Breast epithelium (tissue), 4 donors: ENCODE data around the gene PLA2G4D. TPM values are rescaled to one million over a fixed set of nuclear protein-coding genes. Genes with fewer than 3 reads are reported as not detected.
A peak's percentile ranks its signal among the peaks of the same experiment; 100 is the strongest.

Experiments used
- DNase-seq, 2 donors: peaks; one replicate each; pipeline ENCODE4 v3.0.0-alpha.2; 2019; ENCODE audit warnings: low spot score in 2 of 2
- H3K27ac ChIP-seq, 2 donors: fragments of 200-600 bp; sonication (generic) in 1 of 2; one replicate each; pipeline ENCODE4 v1.5.1; 2016 to 2019; ENCODE audit warnings: mild to moderate bottlenecking in 1 of 2
- H3K27me3 ChIP-seq, 2 donors: fragments of 200-600 bp; sonication (generic) in 1 of 2; one replicate each; pipeline versions ENCODE4 v1.5.1 to v1.6.0; 2017 to 2019; ENCODE audit warnings: control low read depth in 1 of 2, mild to moderate bottlenecking in 1 of 2
- H3K36me3 ChIP-seq: fragments of 200-600 bp; one replicate; pipeline ENCODE4 v1.5.1; 2019
- H3K4me1 ChIP-seq, 2 donors: fragments of 200-600 bp; sonication (generic); one replicate each; pipeline ENCODE4 v1.5.1; 2016 to 2019; ENCODE audit warnings: control low read depth in 1 of 2
- H3K4me3 ChIP-seq, 3 donors: fragments of 200-600 bp; sonication (generic); 1 replicate in 2 of 3; 2 replicates in 1 of 3; pipeline ENCODE4 v1.5.1; 2016 to 2019; ENCODE audit warnings: mild to moderate bottlenecking in 3 of 3, moderate library complexity in 2 of 3
- H3K9me3 ChIP-seq, 2 donors: fragments of 200-600 bp; sonication (generic) in 1 of 2; one replicate each; pipeline ENCODE4 v1.5.1; 2016 to 2019; ENCODE audit warnings: control low read depth in 1 of 2
- CTCF ChIP-seq, 3 donors: fragments of 450-650 bp; IDR thresholded peaks; one replicate each; pipeline ENCODE4 v1.5.1; 2016 to 2017; ENCODE audit warnings: antibody characterized with exemption in 3 of 3, mild to moderate bottlenecking in 3 of 3, moderate library complexity in 3 of 3
- POLR2A ChIP-seq: fragments of 450-650 bp; IDR thresholded peaks from one replicate; pipeline ENCODE4 v1.6.1; 2016; ENCODE audit warnings: antibody characterized with exemption, mild to moderate bottlenecking, moderate library complexity
- POLR2AphosphoS5 ChIP-seq, 3 donors: sonication (generic); formaldehyde crosslinking; IDR thresholded peaks; one replicate each; pipeline ENCODE4 v1.6.1; 2017; ENCODE audit warnings: antibody characterized with exemption in 3 of 3
- intact Hi-C: fragments of 100-400 bp; cut with DNase I; formaldehyde crosslinking; loops from one replicate; pipeline ENCODE4 v1.15.1; 2023; ENCODE audit warnings: low total_unique reads
- total RNA-seq, 3 donors: library from RNA; depleted of rRNA; stranded (reverse); fragments of >200 nt; gene quantifications; one replicate each; pipeline ENCODE4 v1.1.0, GENCODE V29; 2016

Gene PLA2G4D
- total RNA-seq, 3 donors from 2014 or later = not detected

- no peaks in the 10 kb centered on the region for H3K36me3 ChIP-seq
- intact Hi-C loops = no loop called here
- DNase-seq = peak in 1 of 2 donors; percentile 37
- no peak for TF ChIP-seq POLR2AphosphoS5 (IDR thresholded peaks at IDR 0.05)
- TF ChIP-seq POLR2A = no peak
- TF ChIP-seq CTCF (IDR thresholded peaks at IDR 0.05) = no peak
- no peak overlapping the region for H3K27ac ChIP-seq
- peaks cover 0 to 4% of the 10 kb centered on the region in 2 donors for H3K27me3 ChIP-seq
- no peak overlapping the region for H3K4me3 ChIP-seq
- no peaks in the 10 kb centered on the region for H3K4me1 ChIP-seq
- H3K9me3 ChIP-seq = no peaks in the 10 kb centered on the region
Observed at GRCh38 chr15:42083916-42084315, 10.4 kb downstream of the PLA2G4D start.

GRCh38 chr15:42083605-42083908 is 10.8 kb downstream of the PLA2G4D start:
- Histone ChIP-seq H3K36me3 (no peaks in the 10 kb centered on the region), H3K9me3 (no peaks in the 10 kb centered on the region), H3K27me3 (peaks cover 0 to 4% of the 10 kb centered on the region in 2 donors), H3K4me1 (no peaks in the 10 kb centered on the region), H3K4me3 (no peak overlapping the region), H3K27ac (no peak overlapping the region)
- no peak for DNase-seq
- no peak for TF ChIP-seq POLR2A
- no peak for TF ChIP-seq POLR2AphosphoS5 (IDR thresholded peaks at IDR 0.05)
- no peak for TF ChIP-seq CTCF (IDR thresholded peaks at IDR 0.05)
- intact Hi-C loops = no loop called here

GRCh38 chr15:42082823-42083604 is 11.3 kb downstream of the PLA2G4D start:
- peaks cover 0 to 4% of the 10 kb centered on the region in 2 donors for H3K27me3 ChIP-seq
- H3K9me3 ChIP-seq = no peaks in the 10 kb centered on the region
- peak in 1 of 2 donors; percentile 47 for DNase-seq
- no peak overlapping the region for H3K27ac ChIP-seq
- intact Hi-C loops = no loop called here
- no peaks in the 10 kb centered on the region for H3K36me3 ChIP-seq
- no peak overlapping the region for H3K4me3 ChIP-seq
- no peaks in the 10 kb centered on the region for H3K4me1 ChIP-seq
- no peak for TF ChIP-seq POLR2A
- no peak for TF ChIP-seq CTCF (IDR thresholded peaks at IDR 0.05)
- TF ChIP-seq POLR2AphosphoS5 (IDR thresholded peaks at IDR 0.05) = no peak

- no peak for TF ChIP-seq POLR2A
- no peak for TF ChIP-seq POLR2AphosphoS5 (IDR thresholded peaks at IDR 0.05)
- TF ChIP-seq CTCF (IDR thresholded peaks at IDR 0.05) = no peak
- H3K9me3 ChIP-seq = no peaks in the 10 kb centered on the region
- no peak overlapping the region for H3K4me3 ChIP-seq
- peaks cover 0 to 4% of the 10 kb centered on the region in 2 donors for H3K27me3 ChIP-seq
- no peaks in the 10 kb centered on the region for H3K4me1 ChIP-seq
- H3K36me3 ChIP-seq = no peaks in the 10 kb centered on the region
- DNase-seq = no peak
- intact Hi-C loops = no loop called here
- no peak overlapping the region for H3K27ac ChIP-seq
Observed at GRCh38 chr15:42082141-42082540, 12.2 kb downstream of the PLA2G4D start.

- H3K4me3 ChIP-seq = no peak overlapping the region
- DNase-seq = peak in 1 of 2 donors; percentile 28
- intact Hi-C loops = no loop called here
- TF ChIP-seq POLR2A = no peak
- H3K27me3 ChIP-seq = peaks cover 0 to 4% of the 10 kb centered on the region in 2 donors
- H3K9me3 ChIP-seq = no peaks in the 10 kb centered on the region
- H3K27ac ChIP-seq = no peak overlapping the region
- H3K36me3 ChIP-seq = no peaks in the 10 kb centered on the region
- H3K4me1 ChIP-seq = no peaks in the 10 kb centered on the region
Observed at GRCh38 chr15:42080919-42081830, 13.2 kb downstream of the PLA2G4D start.
